ENCODE measurements around the gene NHLH2.

The NHLH2 gene

GRCh38 chr1:115840605-115841460, at the start of gene NHLH2:
TSS of gene NHLH2 (minus strand) at chr1:115841126. CDS start at chr1:115838372, 2,754 bp downstream.
- DNase-seq (ENCODE audit: low read depth in 2 of 2) = no peak

- no peak for DNase-seq (ENCODE audit: low read depth in 2 of 2)
These were observed 49.7 kb upstream of the NHLH2 start for GRCh38 chr1:115890580-115890979.

DNA sequence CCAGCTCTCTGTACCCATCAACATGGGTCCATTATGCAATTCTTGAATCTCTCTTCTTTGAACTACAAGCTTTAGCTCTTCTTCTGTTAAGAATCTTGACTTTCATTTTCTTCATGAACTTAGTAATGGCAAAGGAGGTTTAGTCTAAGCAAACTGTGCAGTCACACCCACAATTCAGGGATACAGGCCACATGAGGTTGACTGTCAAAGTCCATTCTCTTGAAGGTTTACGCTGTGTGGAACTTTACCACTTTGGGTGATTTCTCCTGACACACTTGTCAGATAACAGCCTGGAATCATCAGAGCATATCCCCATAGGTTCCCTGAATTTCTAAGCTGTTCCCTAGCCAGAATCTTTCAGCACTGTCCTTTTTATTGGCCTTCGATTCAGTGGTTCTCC, 48.0 kb upstream of the NHLH2 start:
- DNase-seq (ENCODE audit: low read depth in 2 of 2) = no peak

GRCh38 chr1:115882913-115883902, 42.3 kb upstream of the NHLH2 start:
- no peak for DNase-seq (ENCODE audit: low read depth in 2 of 2)

- no peak for DNase-seq (ENCODE audit: low read depth in 2 of 2)
These were observed 40.2 kb upstream of the NHLH2 start for GRCh38 chr1:115880981-115881672.

DNA sequence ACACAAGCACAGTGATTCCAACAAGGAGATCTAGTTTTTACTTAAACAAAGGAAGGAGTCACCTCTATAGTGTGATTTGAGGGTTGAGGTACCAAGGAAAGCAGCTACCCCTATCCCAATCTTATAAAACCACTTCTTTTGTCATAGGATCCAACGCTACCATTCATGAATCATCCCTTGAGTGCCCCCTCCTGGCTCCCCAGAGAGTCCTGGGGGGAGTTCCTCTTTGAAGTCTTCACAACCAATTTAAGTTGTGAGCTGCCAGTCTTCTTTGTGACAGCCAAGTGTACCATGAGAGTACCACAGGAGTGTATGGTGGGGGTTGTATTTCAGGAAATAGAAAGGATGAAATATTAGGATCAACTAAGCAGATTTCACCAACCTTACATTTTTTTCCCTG, 39.1 kb upstream of the NHLH2 start:
- DNase-seq (ENCODE audit: low read depth in 2 of 2) = no peak

DNA sequence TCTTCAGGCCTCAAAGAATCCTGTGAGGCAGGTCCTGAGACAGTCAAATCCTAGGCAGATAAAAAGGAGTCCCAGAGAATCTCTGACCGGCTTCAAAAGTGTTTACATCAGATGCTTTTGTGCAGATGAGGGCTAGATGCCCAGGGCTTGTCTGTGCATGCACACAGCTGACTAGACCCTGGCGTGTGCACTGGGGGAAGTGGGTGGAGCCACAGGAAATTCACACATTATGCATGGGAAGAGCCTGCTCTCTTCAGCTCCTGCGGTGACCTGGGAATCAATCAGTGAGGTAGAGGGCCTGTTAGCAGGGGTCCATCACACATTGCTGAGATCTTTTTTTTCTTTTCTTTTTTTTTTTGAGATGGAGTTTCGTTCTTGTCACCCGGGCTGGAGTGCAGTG, 36.6 kb upstream of the NHLH2 start:
- DNase-seq (ENCODE audit: low read depth in 2 of 2) = no peak

DNA sequence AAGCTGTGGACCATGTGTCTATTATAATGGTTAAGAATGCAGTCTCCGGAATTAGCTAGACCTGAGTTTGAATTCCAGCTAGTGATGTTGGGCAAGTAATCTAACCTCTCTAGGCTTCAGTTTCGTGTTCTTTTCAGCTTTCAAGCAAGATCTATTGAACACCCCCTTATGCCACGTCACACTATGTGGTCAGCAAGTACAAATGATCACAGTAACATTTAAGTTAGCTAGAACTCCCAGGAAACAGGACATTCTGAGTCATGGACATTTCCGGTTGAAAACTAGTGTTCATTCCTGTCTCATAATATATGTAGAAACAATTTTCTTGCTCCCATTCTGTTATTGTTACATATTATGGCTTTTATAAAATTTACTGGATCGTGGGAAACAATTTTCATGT, 34.0 kb upstream of the NHLH2 start:
- no peak for DNase-seq (ENCODE audit: low read depth in 2 of 2)

DNA sequence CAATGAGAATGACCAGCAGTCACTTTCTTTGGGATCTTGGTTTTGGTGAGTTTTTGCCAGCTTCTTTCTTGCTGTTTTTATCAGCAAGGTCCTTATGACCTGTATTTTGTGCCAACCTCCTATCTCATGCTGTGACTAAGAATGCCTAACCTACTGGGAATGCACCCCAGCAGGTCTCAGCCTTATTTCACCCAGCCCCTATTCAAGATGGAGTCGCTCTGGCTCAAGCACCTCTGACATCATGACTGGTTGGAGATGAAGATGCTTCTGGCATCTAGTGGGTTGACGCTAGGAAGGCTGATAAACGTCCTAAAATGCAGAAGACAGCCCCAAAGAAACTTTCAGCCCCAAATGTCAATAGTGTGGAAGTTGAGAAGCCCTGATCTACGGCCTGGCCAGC, 33.6 kb upstream of the NHLH2 start:
- no peak for DNase-seq (ENCODE audit: low read depth in 2 of 2)

DNA sequence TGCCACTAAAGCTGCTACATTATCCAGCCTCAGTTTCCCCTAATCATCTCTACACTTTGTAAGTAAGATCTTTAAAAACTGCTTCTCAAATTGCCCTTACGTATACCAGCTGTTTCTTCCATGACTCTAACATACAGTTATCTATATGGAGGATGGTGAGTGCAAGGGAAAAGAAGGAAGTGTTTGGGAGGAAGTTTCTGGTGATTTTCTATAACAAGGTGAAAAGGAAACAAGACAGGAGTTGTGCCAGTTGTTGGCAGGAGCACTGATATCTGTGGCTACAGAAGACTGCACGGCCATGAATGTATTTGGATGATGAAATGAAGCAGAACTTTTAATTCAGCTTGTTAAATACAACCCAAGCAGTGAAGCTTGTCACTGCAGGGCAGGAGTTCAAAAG, 32.3 kb upstream of the NHLH2 start:
- no peak for DNase-seq (ENCODE audit: low read depth in 2 of 2)

GRCh38 chr1:115869064-115869463, 28.1 kb upstream of the NHLH2 start:
- DNase-seq (ENCODE audit: low read depth in 2 of 2) = no peak

- DNase-seq (ENCODE audit: low read depth in 2 of 2) = no peak
These were observed 26.3 kb upstream of the NHLH2 start for GRCh38 chr1:115867216-115867615.

DNA sequence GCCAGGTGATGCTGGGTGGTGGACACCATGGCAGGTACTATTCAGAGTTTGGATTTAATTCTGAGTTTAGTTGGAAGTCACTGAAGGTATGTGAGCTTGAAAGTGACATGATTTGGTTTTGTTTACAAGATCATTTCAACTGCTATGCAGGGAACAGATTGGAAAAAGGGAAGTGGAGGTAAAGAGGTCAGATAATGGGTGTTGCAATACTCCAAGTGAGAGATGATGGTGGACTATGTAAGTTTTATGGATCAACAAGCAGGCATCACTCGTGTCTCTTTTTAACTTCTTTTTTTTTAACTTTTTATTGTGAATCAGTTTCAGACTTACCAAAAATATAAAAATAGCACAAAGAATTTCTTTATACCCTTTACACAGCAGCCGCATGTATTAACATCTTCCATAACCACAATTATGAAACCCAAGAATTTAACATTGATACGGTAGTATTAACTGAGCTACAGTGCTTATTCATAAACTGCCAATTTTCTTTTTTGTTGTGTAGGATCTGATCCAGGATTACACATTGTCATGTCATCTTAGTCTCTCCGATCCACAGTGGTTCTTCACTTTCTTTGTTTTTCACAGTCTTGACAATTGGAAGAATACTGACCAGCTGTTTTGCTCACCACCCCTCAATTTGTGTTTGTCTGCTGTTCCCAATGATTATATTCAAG, 24.9 kb upstream of the NHLH2 start:
- DNase-seq (ENCODE audit: low read depth in 2 of 2) = no peak

DNA sequence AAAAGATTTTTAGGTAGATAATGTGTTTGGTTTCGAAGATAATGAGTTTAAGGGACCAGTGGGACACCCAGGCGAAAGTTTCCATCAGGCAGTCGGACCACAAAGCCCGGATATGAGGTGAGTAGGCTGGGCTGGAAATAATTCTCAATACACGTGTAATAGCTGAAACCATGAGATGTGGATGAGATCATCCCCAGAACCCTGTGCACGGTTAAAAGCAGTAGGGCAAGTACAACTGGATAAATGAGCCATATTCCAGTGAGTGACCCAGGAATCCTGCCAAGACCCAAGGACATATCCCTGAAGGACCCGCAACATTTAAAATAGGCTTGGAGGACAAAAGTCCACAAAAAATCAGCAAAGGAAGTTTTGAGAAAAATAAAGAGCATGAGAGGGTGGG, 21.5 kb upstream of the NHLH2 start:
- no peak for DNase-seq (ENCODE audit: low read depth in 2 of 2)

GRCh38 chr1:115854005-115854404, 13.1 kb upstream of the NHLH2 start:
- no peak for DNase-seq (ENCODE audit: low read depth in 2 of 2)

DNA sequence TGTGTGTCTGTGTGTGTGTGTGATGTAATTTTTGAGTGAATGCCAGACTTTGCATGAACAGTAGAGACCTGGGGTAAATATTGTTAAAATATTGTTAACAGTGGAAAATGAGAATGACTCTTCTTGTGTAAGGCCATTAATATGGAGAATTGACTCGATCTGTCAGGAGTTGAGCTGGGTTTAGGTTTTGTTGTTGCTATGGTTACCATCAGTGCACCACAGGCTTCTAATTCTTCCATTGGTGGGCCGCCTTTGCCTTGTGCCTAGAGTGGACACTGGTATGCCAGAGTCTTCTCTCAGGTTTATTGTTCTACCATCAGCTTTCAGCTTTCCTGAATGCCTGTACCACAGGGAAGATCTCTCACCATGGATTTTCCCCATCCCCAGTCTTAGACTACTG, 10.0 kb upstream of the NHLH2 start:
- no peak for DNase-seq (ENCODE audit: low read depth in 2 of 2)

DNA sequence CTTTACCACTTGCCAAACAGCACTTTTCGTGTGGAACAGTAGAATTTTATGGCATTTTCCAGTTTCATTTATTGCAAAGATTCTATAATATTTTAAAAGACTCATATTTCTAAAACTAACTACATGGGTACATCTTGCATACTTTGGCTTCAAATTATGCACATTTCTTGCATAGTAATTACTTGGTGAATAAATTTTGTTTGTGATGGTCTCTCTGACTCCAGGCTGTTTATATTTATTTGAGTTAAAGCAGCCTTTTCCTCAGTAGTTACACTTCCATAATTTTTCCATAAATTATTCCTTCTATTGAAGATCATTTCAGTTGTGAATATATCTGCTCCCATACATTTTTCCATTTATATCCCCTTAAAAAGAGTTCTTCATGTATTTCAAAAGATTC, 6.9 kb upstream of the NHLH2 start:
- DNase-seq (ENCODE audit: low read depth in 2 of 2) = no peak

- no peak for DNase-seq (ENCODE audit: low read depth in 2 of 2)
These were observed 2.0 kb upstream of the NHLH2 start for GRCh38 chr1:115842948-115843347.

DNA sequence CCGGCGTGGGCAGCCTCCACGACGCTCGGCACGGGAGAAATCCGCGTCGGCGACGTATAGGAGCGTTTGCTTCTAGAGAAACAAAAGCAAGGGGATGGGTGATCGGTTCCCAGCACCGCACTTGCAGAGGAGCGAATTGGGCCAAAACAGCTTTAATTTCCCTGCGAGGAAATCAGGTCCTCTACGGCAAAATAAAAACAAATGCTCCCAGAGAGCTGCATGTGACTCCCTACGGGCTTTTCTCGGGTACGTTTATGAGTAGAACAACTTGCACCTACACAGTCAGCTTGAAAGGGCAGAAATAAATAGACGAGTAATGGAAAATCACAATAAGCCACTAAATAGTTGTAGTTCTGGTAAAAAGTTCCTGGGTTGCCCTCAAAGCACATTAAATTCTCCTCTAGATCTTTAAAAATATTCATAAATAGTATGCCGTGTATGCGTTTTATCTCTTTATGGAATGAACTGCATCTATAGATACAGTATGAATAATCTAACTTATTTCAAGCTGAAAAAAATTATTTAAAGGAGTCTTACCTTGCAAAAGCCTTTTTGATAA, 1.2 kb downstream of the NHLH2 start:
- DNase-seq (ENCODE audit: low read depth in 2 of 2) = no peak

DNA sequence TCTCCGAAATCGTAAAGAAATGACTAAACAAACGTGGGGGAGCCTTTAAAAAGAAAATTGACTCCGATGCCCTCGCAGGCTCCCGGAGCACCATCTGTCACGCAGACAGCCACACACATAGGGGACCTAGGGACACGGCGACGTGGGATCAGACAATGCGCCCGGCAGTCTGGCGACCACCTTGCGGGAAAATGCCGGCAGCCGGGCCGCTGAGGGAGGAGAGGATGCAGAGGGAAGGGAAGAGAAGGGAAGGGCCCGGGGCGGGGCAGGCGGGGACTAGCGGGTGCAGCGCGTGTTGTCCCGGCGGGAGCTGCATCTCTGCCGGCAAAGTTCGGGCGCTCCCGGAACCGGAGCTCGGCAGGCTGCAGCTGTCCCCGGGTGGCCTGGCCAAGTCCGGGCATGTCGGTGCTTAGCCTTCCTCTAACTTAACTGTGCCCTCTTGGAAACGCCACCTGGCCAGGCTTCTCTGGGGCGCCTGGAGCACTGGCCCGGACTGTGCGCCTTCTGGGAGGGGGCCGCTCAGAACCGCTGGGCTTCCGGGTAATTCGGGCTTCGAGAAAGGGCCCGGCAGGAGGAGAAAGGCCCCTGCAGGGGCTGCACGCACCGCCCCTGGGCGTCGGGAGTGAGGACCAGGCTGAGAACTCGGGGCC, 1.8 kb downstream of the NHLH2 start:
- DNase-seq (ENCODE audit: low read depth in 2 of 2) = no peak

All from stimulated activated CD4-positive, alpha-beta T cell treated with anti-CD3 and anti-CD28 coated beads, Interleukin-12 subunit alpha, Interleukin-12 subunit beta, amount 100 ng/mL, for 24 hours (primary cell).